ENCODE results near the gene ARAP3. TPM values are rescaled to one million over a fixed set of nuclear protein-coding genes. Genes with fewer than 3 reads are reported as not detected.
"Not testable (repeated sequence)": the region's sequence is repeated elsewhere in the genome, so short reads cannot be mapped to it uniquely, and the experiment has no call there.

ARAP3 gene
- total RNA-seq, result 9.9 and 10.5 TPM in 2 replicates

- intact Hi-C loops (cut with micrococcal nuclease), result no loop called here
- Mint-ChIP-seq H3K27ac (peak within 1 kb of the TSS; percentile 63), H3K36me3 (ENCODE audit: low read depth) (no peaks in the 10 kb centered on the region), H3K4me1 (ENCODE audit: low read depth) (peaks cover 18% of the 10 kb centered on the region), H3K4me3 (ENCODE audit: low read depth) (peak within 1 kb of the TSS; percentile 78), H3K27me3 (ENCODE audit: low read depth) (no peaks in the 10 kb centered on the region), H3K9me3 (no peaks in the 10 kb centered on the region)
- DNase-seq (ENCODE audit: low spot score), result no peak
These were observed at the start of gene ARAP3 for GRCh38 chr5:141681695-141682641. TSS of gene ARAP3 (minus strand) at chr5:141682230. CDS start at chr5:141680486, 1,744 bp downstream.

GRCh38 chr5:141729387-141730006, 47.5 kb upstream of the ARAP3 start:
- intact Hi-C loops (cut with micrococcal nuclease), result no loop called here
- H3K36me3 Mint-ChIP-seq (ENCODE audit: low read depth), result no peaks in the 10 kb centered on the region
- no peak overlapping the region for H3K4me3 Mint-ChIP-seq (ENCODE audit: low read depth)
- H3K4me1 Mint-ChIP-seq (ENCODE audit: low read depth), result no peaks in the 10 kb centered on the region
- H3K9me3 Mint-ChIP-seq, result no peaks in the 10 kb centered on the region
- no peak for DNase-seq (ENCODE audit: low spot score)
- H3K27me3 Mint-ChIP-seq (ENCODE audit: low read depth), result peaks cover 2% of the 10 kb centered on the region
- no peak overlapping the region for H3K27ac Mint-ChIP-seq

GRCh38 chr5:141725891-141726290, 43.9 kb upstream of the ARAP3 start:
- H3K27me3 Mint-ChIP-seq (ENCODE audit: low read depth), result peaks cover 2% of the 10 kb centered on the region
- intact Hi-C loops (cut with micrococcal nuclease), result no loop called here
- H3K36me3 Mint-ChIP-seq (ENCODE audit: low read depth), result no peaks in the 10 kb centered on the region
- H3K9me3 Mint-ChIP-seq, result no peaks in the 10 kb centered on the region
- H3K27ac Mint-ChIP-seq, result no peak overlapping the region
- no peaks in the 10 kb centered on the region for H3K4me1 Mint-ChIP-seq (ENCODE audit: low read depth)
- DNase-seq (ENCODE audit: low spot score), result no peak
- no peak overlapping the region for H3K4me3 Mint-ChIP-seq (ENCODE audit: low read depth)

- H3K27ac Mint-ChIP-seq; H3K36me3 Mint-ChIP-seq (ENCODE audit: low read depth); H3K27me3 Mint-ChIP-seq (ENCODE audit: low read depth); H3K4me1 Mint-ChIP-seq (ENCODE audit: low read depth); H3K4me3 Mint-ChIP-seq (ENCODE audit: low read depth); DNase-seq (ENCODE audit: low spot score); H3K9me3 Mint-ChIP-seq; intact Hi-C loops (cut with micrococcal nuclease): not testable (repeated sequence)
These were observed 43.1 kb upstream of the ARAP3 start for GRCh38 chr5:141725174-141725573.

GRCh38 chr5:141722266-141722665, 40.2 kb upstream of the ARAP3 start:
- H3K4me3 Mint-ChIP-seq (ENCODE audit: low read depth), result no peak overlapping the region
- H3K9me3 Mint-ChIP-seq, result no peaks in the 10 kb centered on the region
- no peaks in the 10 kb centered on the region for H3K36me3 Mint-ChIP-seq (ENCODE audit: low read depth)
- DNase-seq (ENCODE audit: low spot score), result no peak
- peaks cover 11% of the 10 kb centered on the region for H3K27me3 Mint-ChIP-seq (ENCODE audit: low read depth)
- H3K27ac Mint-ChIP-seq, result no peak overlapping the region
- intact Hi-C loops (cut with micrococcal nuclease), result no loop called here
- H3K4me1 Mint-ChIP-seq (ENCODE audit: low read depth), result no peaks in the 10 kb centered on the region

GRCh38 chr5:141717043-141717442, 35.0 kb upstream of the ARAP3 start:
- DNase-seq (ENCODE audit: low spot score), result no peak
- no peaks in the 10 kb centered on the region for H3K36me3 Mint-ChIP-seq (ENCODE audit: low read depth)
- peaks cover 15% of the 10 kb centered on the region for H3K27me3 Mint-ChIP-seq (ENCODE audit: low read depth)
- H3K4me3 Mint-ChIP-seq (ENCODE audit: low read depth), result no peak overlapping the region
- H3K4me1 Mint-ChIP-seq (ENCODE audit: low read depth), result peaks cover 4% of the 10 kb centered on the region
- no peaks in the 10 kb centered on the region for H3K9me3 Mint-ChIP-seq
- intact Hi-C loops (cut with micrococcal nuclease), result no loop called here
- H3K27ac Mint-ChIP-seq, result no peak overlapping the region

GRCh38 chr5:141716468-141716867, 34.4 kb upstream of the ARAP3 start:
- Mint-ChIP-seq H3K9me3 (no peaks in the 10 kb centered on the region), H3K36me3 (ENCODE audit: low read depth) (no peaks in the 10 kb centered on the region), H3K4me3 (ENCODE audit: low read depth) (no peak overlapping the region), H3K4me1 (ENCODE audit: low read depth) (peaks cover 4% of the 10 kb centered on the region), H3K27ac (no peak overlapping the region), H3K27me3 (ENCODE audit: low read depth) (peaks cover 15% of the 10 kb centered on the region)
- intact Hi-C loops (cut with micrococcal nuclease), result no loop called here
- DNase-seq (ENCODE audit: low spot score), result no peak

- intact Hi-C loops (cut with micrococcal nuclease), result no loop called here
- Mint-ChIP-seq H3K4me1 (ENCODE audit: low read depth) (peaks cover 4% of the 10 kb centered on the region), H3K27me3 (ENCODE audit: low read depth) (peaks cover 15% of the 10 kb centered on the region), H3K4me3 (ENCODE audit: low read depth) (no peak overlapping the region), H3K36me3 (ENCODE audit: low read depth) (no peaks in the 10 kb centered on the region), H3K27ac (no peak overlapping the region), H3K9me3 (no peaks in the 10 kb centered on the region)
- no peak for DNase-seq (ENCODE audit: low spot score)
These were observed 34.0 kb upstream of the ARAP3 start for GRCh38 chr5:141716009-141716408.

- peaks cover 15% of the 10 kb centered on the region for H3K27me3 Mint-ChIP-seq (ENCODE audit: low read depth)
- H3K4me3 Mint-ChIP-seq (ENCODE audit: low read depth), result no peak overlapping the region
- no peaks in the 10 kb centered on the region for H3K9me3 Mint-ChIP-seq
- DNase-seq (ENCODE audit: low spot score), result no peak
- intact Hi-C loops (cut with micrococcal nuclease), result no loop called here
- H3K4me1 Mint-ChIP-seq (ENCODE audit: low read depth), result peaks cover 4% of the 10 kb centered on the region
- H3K36me3 Mint-ChIP-seq (ENCODE audit: low read depth), result no peaks in the 10 kb centered on the region
- H3K27ac Mint-ChIP-seq, result no peak overlapping the region
These were observed 33.4 kb upstream of the ARAP3 start for GRCh38 chr5:141715346-141715905.

GRCh38 chr5:141714542-141715310, 32.7 kb upstream of the ARAP3 start:
- H3K9me3 Mint-ChIP-seq, result no peaks in the 10 kb centered on the region
- no peak overlapping the region for H3K4me3 Mint-ChIP-seq (ENCODE audit: low read depth)
- intact Hi-C loops (cut with micrococcal nuclease), result no loop called here
- H3K27ac Mint-ChIP-seq, result no peak overlapping the region
- DNase-seq (ENCODE audit: low spot score), result no peak
- peaks cover 4% of the 10 kb centered on the region for H3K4me1 Mint-ChIP-seq (ENCODE audit: low read depth)
- H3K36me3 Mint-ChIP-seq (ENCODE audit: low read depth), result no peaks in the 10 kb centered on the region
- peaks cover 13% of the 10 kb centered on the region for H3K27me3 Mint-ChIP-seq (ENCODE audit: low read depth)

GRCh38 chr5:141713616-141714309, 31.7 kb upstream of the ARAP3 start:
- DNase-seq (ENCODE audit: low spot score), result no peak
- Mint-ChIP-seq H3K27me3 (ENCODE audit: low read depth) (peaks cover 11% of the 10 kb centered on the region), H3K4me3 (ENCODE audit: low read depth) (no peak overlapping the region), H3K9me3 (no peaks in the 10 kb centered on the region), H3K27ac (no peak overlapping the region), H3K36me3 (ENCODE audit: low read depth) (no peaks in the 10 kb centered on the region), H3K4me1 (ENCODE audit: low read depth) (peaks cover 4% of the 10 kb centered on the region)
- intact Hi-C loops (cut with micrococcal nuclease), result no loop called here

GRCh38 chr5:141711687-141712086, 29.7 kb upstream of the ARAP3 start:
- Mint-ChIP-seq H3K27ac (no peak overlapping the region), H3K27me3 (ENCODE audit: low read depth) (peaks cover 4% of the 10 kb centered on the region), H3K4me3 (ENCODE audit: low read depth) (no peak overlapping the region), H3K36me3 (ENCODE audit: low read depth) (no peaks in the 10 kb centered on the region), H3K4me1 (ENCODE audit: low read depth) (peaks cover 4% of the 10 kb centered on the region), H3K9me3 (no peaks in the 10 kb centered on the region)
- intact Hi-C loops (cut with micrococcal nuclease), result no loop called here
- DNase-seq (ENCODE audit: low spot score), result no peak

All from activated T-helper 2 cell treated with anti-CD3 and anti-CD28 coated beads, Interferon-gamma antibody, Interleukin-2, Interleukin-4, amounts not matched to agents 10 μg/mL and 5 μg/mL and 100 μg/mL, durations not matched to agents 14 hours and 24 hours and 36 hours (primary cell).